Mesodermal cell (in vitro differentiated cells): ENCODE results near the gene HOXB8. TPM values are rescaled to one million over a fixed set of nuclear protein-coding genes. Genes with fewer than 3 reads are reported as not detected.

ENCODE experiments used
- H3K27ac ChIP-seq: 2 replicates; pipeline ENCODE4 v1.7.0; 2013; ENCODE audit warnings: mild to moderate bottlenecking, low read depth, low read length, moderate library complexity; ENCODE audit not compliant: severe bottlenecking
- H3K36me3 ChIP-seq: 2 replicates; pipeline ENCODE4 v1.7.1; 2013; ENCODE audit warnings: mild to moderate bottlenecking, low read length, moderate library complexity; ENCODE audit not compliant: control insufficient read depth, insufficient read depth
- H3K4me1 ChIP-seq: one replicate; pipeline ENCODE4 v1.7.1; 2013; ENCODE audit warnings: mild to moderate bottlenecking, low read length; ENCODE audit not compliant: insufficient read depth, control insufficient read depth, poor library complexity, severe bottlenecking
- H3K4me3 ChIP-seq: 2 replicates; pipeline ENCODE4 v1.7.0; 2013; ENCODE audit warnings: low read length, control low read depth, mild to moderate bottlenecking; ENCODE audit not compliant: insufficient read depth, poor library complexity, severe bottlenecking; ENCODE audit errors: extremely low read depth
- H3K9me3 ChIP-seq: 2 replicates; pipeline ENCODE4 v1.7.1; 2013; ENCODE audit warnings: mild to moderate bottlenecking, low read length, moderate library complexity; ENCODE audit not compliant: control insufficient read depth
- WGBS, 2 experiments: methylation state at CpG; one replicate each; pipeline ENCODE4 v1.1.5; 2013; ENCODE audit warnings: missing lambda C conversion rate in 2 of 2; ENCODE audit not compliant: insufficient coverage in 2 of 2; 5-methylcytosine and 5-hydroxymethylcytosine counted together
- polyA plus RNA-seq, 2 experiments: library from polyadenylated mRNA; stranded (reverse); fragments of 50-300 nt; gene quantifications; one replicate each; pipeline ENCODE4 v1.2.3, GENCODE V29; 2013

The HOXB8 gene
- polyA plus RNA-seq (2013, experiment 1 of 2): 30.0 TPM
- polyA plus RNA-seq (2013, experiment 2 of 2): 41.5 TPM

- WGBS, 2 experiments: 15 to 17% methylated on average over 9 to 10 of the region's 41 CpGs
- Histone ChIP-seq H3K36me3 (no peaks in the 10 kb centered on the region), H3K9me3 (no peaks in the 10 kb centered on the region), H3K27ac (peak within 1 kb of the TSS; percentile 74), H3K4me3 (peak within 1 kb of the TSS; percentile 45), H3K4me1 (peaks cover 15% of the 10 kb centered on the region)
Measured at GRCh38 chr17:48615047-48615962, at the start of gene HOXB8. Gene HOXB8, minus strand, starts transcription at chr17:48615292. Its CDS starts 588 bp downstream, at chr17:48614704.

GRCh38 chr17:48663134-48663924 is 48.2 kb upstream of the HOXB8 start:
- Histone ChIP-seq H3K9me3 (no peaks in the 10 kb centered on the region), H3K4me3 (no peak overlapping the region), H3K27ac (no peak overlapping the region), H3K4me1 (no peaks in the 10 kb centered on the region), H3K36me3 (no peaks in the 10 kb centered on the region)
- 79 to 84% methylated on average over 8 of the region's 8 CpGs for WGBS, 2 experiments

- no peak overlapping the region for H3K4me3 ChIP-seq
- H3K27ac ChIP-seq: no peak overlapping the region
- no peaks in the 10 kb centered on the region for H3K9me3 ChIP-seq
- no peaks in the 10 kb centered on the region for H3K36me3 ChIP-seq
- H3K4me1 ChIP-seq: no peaks in the 10 kb centered on the region
Measured at GRCh38 chr17:48655913-48656312, 40.8 kb upstream of the HOXB8 start.

GRCh38 chr17:48649741-48650140 is 34.6 kb upstream of the HOXB8 start:
- H3K4me1 ChIP-seq: peaks cover 12% of the 10 kb centered on the region
- no CpG with 5 or more reads among the region's 1 CpG for WGBS, 2 experiments
- no peaks in the 10 kb centered on the region for H3K9me3 ChIP-seq
- H3K4me3 ChIP-seq: no peak overlapping the region
- no peak overlapping the region for H3K27ac ChIP-seq
- H3K36me3 ChIP-seq: no peaks in the 10 kb centered on the region

- H3K36me3 ChIP-seq: no peaks in the 10 kb centered on the region
- WGBS, 2 experiments: no CpG with 5 or more reads among the region's 1 CpG
- no peaks in the 10 kb centered on the region for H3K9me3 ChIP-seq
- H3K4me1 ChIP-seq: peaks cover 19% of the 10 kb centered on the region
- no peak overlapping the region for H3K27ac ChIP-seq
- peak overlapping the region; percentile 44 for H3K4me3 ChIP-seq
Measured at GRCh38 chr17:48647963-48648245, 32.8 kb upstream of the HOXB8 start.

- H3K4me1 ChIP-seq: peaks cover 21% of the 10 kb centered on the region
- H3K36me3 ChIP-seq: no peaks in the 10 kb centered on the region
- H3K27ac ChIP-seq: no peak overlapping the region
- WGBS, 2 experiments: 2% methylated on average over 23 to 29 of the region's 30 CpGs
- H3K9me3 ChIP-seq: no peaks in the 10 kb centered on the region
- H3K4me3 ChIP-seq: peak overlapping the region; percentile 44
Measured at GRCh38 chr17:48647103-48647962, 32.2 kb upstream of the HOXB8 start.

GRCh38 chr17:48646183-48647102 is 31.4 kb upstream of the HOXB8 start:
- Histone ChIP-seq H3K27ac (peak overlapping the region; percentile 53), H3K4me1 (peaks cover 21% of the 10 kb centered on the region), H3K4me3 (peak overlapping the region; percentile 44), H3K9me3 (no peaks in the 10 kb centered on the region), H3K36me3 (no peaks in the 10 kb centered on the region)
- WGBS, 2 experiments: 1 to 2% methylated on average over 43 to 57 of the region's 80 CpGs

GRCh38 chr17:48645639-48646182 is 30.6 kb upstream of the HOXB8 start:
- WGBS, 2 experiments: 20 to 33% methylated on average over 10 to 12 of the region's 14 CpGs
- Histone ChIP-seq H3K27ac (no peak overlapping the region), H3K4me3 (peak overlapping the region; percentile 44), H3K36me3 (no peaks in the 10 kb centered on the region), H3K4me1 (peaks cover 21% of the 10 kb centered on the region), H3K9me3 (no peaks in the 10 kb centered on the region)

- Histone ChIP-seq H3K27ac (no peak overlapping the region), H3K4me1 (peaks cover 21% of the 10 kb centered on the region), H3K4me3 (peak overlapping the region; percentile 44), H3K9me3 (no peaks in the 10 kb centered on the region), H3K36me3 (no peaks in the 10 kb centered on the region)
- WGBS, 2 experiments: 29 to 46% methylated on average over 2 to 5 of the region's 6 CpGs
Measured at GRCh38 chr17:48644910-48645557, 29.9 kb upstream of the HOXB8 start.
